ENCODE data around the gene TMEM86A.

TMEM86A gene

DNA sequence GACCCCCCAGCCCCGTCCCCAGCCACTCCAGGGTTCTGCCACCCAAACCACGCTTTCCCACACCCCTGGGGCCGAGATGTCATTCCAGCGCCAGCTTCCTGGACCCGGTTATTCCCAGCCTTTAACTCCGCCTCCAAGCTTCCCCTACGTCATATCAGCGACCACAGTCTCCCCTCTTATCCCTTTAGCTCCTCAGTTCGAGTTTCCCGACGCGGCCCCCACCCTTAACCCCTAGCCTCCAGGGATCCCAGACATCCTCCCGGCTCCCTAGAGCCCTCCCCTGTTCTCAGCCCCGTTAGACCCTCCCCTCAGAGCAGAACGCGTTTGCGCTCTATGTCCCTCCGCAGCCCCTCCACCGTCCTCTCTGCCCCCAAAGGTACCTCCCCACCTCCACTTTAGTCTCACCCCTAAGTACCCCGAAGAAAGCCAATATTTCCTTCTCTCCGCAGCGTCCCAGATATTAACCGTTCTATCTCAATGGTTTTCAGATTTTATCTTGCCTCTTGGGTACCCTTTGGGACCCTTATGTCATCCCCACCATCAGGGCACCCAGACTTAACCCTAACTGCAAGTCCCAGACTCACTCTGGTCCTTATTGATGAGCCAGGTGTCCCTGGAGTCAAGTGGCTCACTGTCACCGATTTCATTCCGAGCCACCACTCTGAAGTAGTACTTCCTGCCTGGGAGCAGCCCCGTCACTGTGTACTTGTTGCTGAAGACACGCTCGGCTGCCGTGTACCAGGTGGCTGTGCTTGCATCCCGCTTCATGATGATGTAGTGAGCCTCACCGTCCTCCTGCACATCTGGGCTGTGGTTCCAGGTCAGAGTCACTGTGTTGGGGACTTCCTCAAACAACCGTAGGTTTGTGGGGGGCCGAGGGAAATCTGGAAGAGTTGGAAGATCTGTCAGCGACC lies 8.0 kb downstream of the TMEM86A start:
- TF ChIP-seq, protein P1, sequence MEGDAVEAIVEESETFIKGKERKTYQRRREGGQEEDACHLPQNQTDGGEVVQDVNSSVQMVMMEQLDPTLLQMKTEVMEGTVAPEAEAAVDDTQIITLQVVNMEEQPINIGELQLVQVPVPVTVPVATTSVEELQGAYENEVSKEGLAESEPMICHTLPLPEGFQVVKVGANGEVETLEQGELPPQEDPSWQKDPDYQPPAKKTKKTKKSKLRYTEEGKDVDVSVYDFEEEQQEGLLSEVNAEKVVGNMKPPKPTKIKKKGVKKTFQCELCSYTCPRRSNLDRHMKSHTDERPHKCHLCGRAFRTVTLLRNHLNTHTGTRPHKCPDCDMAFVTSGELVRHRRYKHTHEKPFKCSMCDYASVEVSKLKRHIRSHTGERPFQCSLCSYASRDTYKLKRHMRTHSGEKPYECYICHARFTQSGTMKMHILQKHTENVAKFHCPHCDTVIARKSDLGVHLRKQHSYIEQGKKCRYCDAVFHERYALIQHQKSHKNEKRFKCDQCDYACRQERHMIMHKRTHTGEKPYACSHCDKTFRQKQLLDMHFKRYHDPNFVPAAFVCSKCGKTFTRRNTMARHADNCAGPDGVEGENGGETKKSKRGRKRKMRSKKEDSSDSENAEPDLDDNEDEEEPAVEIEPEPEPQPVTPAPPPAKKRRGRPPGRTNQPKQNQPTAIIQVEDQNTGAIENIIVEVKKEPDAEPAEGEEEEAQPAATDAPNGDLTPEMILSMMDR (IDR thresholded peaks at IDR 0.05; ENCODE audit: control insufficient read depth, extremely low read depth, insufficient read depth) = no peak
- no peak for DNase-seq (ENCODE audit: low read depth)

DNA sequence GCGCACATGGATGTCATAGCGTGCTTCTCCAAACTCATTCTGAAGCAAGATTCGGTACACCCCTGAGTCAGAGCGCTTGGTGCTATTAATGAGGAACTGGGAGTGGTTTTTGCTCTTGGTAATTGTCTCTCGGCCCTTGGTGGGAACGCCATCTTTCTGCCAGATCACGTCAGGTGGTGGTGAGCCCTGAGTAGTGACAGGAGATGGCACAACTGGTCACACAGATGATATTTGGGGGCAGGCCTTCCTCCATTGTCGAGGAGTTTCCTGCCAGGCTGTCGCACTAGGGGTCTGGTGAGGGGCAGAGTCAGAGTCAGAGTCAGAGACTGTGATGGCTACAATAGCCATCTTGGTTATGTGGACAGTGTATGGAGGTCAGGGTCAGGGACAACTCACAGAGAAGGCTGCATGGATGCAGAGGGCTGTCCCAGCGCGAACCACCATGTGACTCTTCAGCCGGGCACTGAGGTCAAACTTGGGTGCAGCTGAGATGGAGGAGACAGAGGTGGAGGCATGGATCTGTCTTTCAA lies 9.3 kb downstream of the TMEM86A start:
- no peak for DNase-seq (ENCODE audit: low read depth)
- TF ChIP-seq, protein P1 (IDR thresholded peaks at IDR 0.05; ENCODE audit: control insufficient read depth, extremely low read depth, insufficient read depth) = no peak

More for the DNA sequence above, 8.0 kb downstream of the TMEM86A start:
- H3K4me3 ChIP-seq (ENCODE audit: low read depth, low read length) = no peak overlapping the region

DNA sequence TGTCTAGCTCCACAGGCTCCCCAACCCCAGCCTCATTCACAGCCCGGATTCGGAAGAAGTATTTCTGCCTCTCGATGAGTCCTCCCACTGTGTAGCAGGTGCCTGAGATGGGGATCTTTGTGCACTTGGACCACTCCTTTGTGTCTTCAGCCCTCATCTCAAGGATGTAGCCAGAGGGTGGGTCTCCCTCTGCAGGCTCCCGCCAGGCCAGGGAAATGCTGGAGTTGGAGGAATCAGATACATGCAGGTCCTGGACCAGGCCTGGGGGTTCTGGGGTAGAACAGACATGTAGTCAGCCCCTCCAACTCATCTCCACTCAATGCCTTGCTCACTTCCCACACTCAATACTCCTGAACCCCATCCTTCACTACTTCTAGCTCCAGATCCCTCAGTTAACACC lies 10.8 kb downstream of the TMEM86A start:
- TF ChIP-seq, protein P1 (IDR thresholded peaks at IDR 0.05; ENCODE audit: control insufficient read depth, extremely low read depth, insufficient read depth) = no peak
- no peak for DNase-seq (ENCODE audit: low read depth)
- H3K4me3 ChIP-seq (ENCODE audit: low read depth, low read length) = no peak overlapping the region

More for the DNA sequence above, 9.3 kb downstream of the TMEM86A start:
- no peak overlapping the region for H3K4me3 ChIP-seq (ENCODE audit: low read depth, low read length)

DNA sequence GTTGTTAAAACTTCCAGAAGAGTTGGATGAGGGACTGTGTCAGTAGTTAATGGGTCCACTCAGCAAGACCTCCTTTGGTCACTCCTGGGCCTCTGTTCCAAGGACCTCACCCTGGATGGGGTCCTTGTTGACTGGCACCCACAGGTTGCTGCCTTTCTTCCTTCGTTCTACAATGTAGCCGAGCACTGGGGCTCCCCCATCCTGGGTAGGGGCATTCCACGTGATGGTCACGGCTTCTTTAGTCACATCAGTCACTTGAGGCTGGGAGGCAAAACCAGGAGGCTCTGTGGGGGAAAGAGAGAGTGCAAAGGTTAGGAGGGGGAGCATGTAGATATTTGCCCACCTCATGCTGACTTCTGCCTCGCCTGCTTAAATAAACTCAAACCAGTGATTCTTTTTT lies 12.0 kb downstream of the TMEM86A start:
- TF ChIP-seq, protein P1 (IDR thresholded peaks at IDR 0.05; ENCODE audit: control insufficient read depth, extremely low read depth, insufficient read depth) = no peak
- no peak overlapping the region for H3K4me3 ChIP-seq (ENCODE audit: low read depth, low read length)
- no peak for DNase-seq (ENCODE audit: low read depth)

DNA sequence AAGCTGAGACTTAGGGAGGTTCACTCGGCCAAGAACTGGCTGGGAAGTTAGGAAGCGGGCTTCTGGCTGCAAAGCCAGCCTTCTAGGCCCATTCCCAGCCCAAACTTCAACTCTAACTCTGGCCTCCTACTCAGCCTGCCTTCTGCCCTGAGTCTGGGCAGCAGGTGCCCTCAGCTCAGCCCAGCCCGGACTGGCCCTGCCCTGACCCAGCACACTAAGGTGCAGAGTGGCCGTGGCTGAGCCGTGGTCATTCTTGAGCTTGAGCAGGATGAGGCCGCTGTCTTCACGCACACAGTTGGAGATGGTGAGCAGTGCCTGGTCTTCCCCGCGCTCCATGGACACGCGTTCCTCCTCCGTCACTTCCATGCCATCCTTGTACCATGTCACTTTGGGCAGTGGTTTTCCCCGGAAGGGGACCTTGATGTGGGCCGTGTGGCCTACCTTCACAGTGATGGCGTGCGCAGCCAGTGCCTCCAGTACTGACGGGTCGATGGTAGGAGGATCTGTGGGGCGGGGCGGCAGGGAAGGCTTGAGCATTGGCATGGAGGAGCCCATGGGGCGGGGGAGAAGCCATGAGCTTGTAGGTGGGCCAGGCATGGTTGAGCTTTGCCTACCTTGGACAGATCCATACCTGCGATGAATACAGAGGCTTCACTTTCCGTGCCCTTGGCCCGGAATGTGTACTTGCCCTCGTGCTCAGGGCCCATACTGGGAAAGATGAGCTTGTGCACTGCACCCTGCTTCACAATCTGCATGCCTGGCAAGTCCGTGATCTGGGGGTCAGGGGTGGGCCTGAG lies 15.3 kb downstream of the TMEM86A start:
- TF ChIP-seq, protein P1 (IDR thresholded peaks at IDR 0.05; ENCODE audit: control insufficient read depth, extremely low read depth, insufficient read depth) = no peak
- DNase-seq (ENCODE audit: low read depth) = no peak
- no peak overlapping the region for H3K4me3 ChIP-seq (ENCODE audit: low read depth, low read length)

DNA sequence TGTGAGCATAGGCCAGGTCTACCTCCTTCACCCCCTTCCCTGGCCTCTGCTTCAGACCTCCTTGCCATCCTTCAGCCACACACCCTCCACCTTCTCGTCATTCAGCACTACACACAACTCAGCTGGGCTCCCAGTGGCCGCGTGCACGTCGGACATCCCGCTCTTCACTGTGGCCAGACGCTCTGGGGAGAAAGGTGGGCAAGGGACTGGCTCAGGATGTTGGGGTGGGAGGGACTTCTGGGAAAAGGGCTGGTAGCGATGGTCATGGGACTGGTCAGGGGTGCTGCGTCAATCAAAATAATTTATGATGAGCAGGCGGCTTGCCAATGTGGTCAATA lies 15.8 kb downstream of the TMEM86A start:
- DNase-seq (ENCODE audit: low read depth) = no peak
- TF ChIP-seq, protein P1 (IDR thresholded peaks at IDR 0.05; ENCODE audit: control insufficient read depth, extremely low read depth, insufficient read depth) = no peak

More for the DNA sequence above, 15.8 kb downstream of the TMEM86A start:
- H3K4me3 ChIP-seq (ENCODE audit: low read depth, low read length) = no peak overlapping the region

All from LNCaP clone FGC (cell line).